ENCODE data around the gene CIROP.

CIROP gene

DNA sequence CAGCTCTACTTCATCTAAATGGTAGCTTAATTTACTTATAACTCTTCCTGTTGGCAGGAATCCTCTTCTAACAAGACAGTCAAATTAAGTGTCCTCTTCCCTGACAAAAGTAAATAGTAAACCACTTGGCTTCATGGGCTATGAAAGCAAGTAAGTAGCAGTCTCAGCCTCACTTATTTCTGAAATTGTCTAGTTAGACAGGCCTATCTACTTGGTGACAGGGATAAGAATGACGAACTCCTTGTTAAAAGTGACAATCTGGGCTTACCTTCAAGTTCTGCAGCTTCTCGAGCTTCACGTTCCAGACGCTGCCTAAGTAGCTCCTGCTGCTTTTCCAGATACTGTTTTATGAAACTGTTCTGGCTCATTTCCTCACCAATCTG is 14.5 kb downstream of the CIROP start:
- Mint-ChIP-seq H3K27ac (no peak overlapping the region), H3K27me3 (no peaks in the 10 kb centered on the region), H3K36me3 (ENCODE audit: insufficient read depth) (peaks cover 65% of the 10 kb centered on the region), H3K4me3 (no peak overlapping the region), H3K9me3 (no peaks in the 10 kb centered on the region), H3K4me1 (ENCODE audit: low read depth in 2 of 2) (peaks cover 18 to 51% of the 10 kb centered on the region in 2 donors)
- ATAC-seq (replicated peaks) (no peak), DNase-seq (no peak)

DNA sequence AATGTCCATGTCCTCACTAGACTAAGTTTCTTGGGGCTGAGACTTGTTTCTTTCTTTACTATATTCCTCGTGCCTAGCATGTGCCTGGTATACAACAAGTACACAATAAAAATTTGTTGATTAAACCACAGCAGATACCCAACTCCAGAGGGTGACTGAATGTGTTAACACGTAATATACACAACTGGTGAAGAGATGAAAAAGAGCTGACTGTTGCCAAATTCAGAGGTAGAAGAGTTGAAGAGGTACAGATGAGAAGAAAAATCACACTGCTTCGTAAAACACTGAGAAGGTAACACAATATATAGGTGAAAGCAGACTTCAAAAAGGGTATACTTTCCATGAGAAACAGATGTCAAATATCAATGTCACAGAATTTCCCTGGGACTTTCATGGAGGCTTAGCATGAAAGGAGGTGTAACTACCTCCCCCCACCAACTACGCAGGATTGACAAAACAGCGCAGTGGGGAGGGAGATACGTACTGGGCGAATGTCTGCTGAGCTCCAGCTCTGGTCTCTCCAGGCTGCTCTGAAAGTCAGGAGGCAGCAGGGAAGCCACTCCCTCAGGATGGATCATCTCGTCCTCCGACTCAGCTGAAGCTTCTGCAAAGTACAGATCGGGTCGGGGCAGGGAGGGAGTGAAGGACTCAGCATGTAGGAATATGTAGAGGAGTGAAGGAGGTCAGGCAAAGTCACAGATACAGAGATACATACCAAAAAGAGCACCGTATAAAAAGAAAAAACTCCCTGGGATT is 15.1 kb downstream of the CIROP start:
- Mint-ChIP-seq H3K4me1 (ENCODE audit: low read depth in 2 of 2) (peaks cover 18 to 54% of the 10 kb centered on the region in 2 donors), H3K4me3 (no peak overlapping the region), H3K27me3 (no peaks in the 10 kb centered on the region), H3K36me3 (ENCODE audit: insufficient read depth) (peaks cover 71% of the 10 kb centered on the region), H3K27ac (peak overlapping the region in 1 of 2 donors; percentile 39), H3K9me3 (no peaks in the 10 kb centered on the region)
- ATAC-seq (replicated peaks) (no peak), DNase-seq (no peak)

DNA sequence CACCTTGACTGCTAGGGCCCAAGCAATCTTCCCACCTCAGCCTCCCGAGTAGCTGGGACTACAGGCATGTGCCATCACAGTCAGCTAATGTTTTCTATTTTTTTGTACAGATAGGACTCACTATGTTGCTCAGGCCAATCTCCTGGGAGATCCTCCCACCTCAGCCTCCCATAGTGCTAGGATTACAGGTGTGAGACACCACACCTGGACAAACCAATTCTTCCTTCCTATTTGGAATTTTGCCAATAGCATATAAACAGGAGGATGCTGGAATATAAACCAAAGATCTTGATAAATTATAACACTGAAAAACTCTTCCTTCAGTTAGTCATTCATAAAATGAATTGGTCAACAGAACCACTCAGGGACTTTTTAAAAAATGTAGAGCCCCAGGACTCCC is 18.2 kb downstream of the CIROP start:
- Mint-ChIP-seq H3K27me3 (no peaks in the 10 kb centered on the region), H3K27ac (peak overlapping the region; percentile 12), H3K9me3 (no peaks in the 10 kb centered on the region), H3K36me3 (ENCODE audit: insufficient read depth) (peaks cover 92% of the 10 kb centered on the region), H3K4me1 (ENCODE audit: low read depth in 2 of 2) (peaks cover 6 to 35% of the 10 kb centered on the region in 2 donors), H3K4me3 (no peak overlapping the region)
- ATAC-seq (replicated peaks) (no peak), DNase-seq (no peak)

DNA sequence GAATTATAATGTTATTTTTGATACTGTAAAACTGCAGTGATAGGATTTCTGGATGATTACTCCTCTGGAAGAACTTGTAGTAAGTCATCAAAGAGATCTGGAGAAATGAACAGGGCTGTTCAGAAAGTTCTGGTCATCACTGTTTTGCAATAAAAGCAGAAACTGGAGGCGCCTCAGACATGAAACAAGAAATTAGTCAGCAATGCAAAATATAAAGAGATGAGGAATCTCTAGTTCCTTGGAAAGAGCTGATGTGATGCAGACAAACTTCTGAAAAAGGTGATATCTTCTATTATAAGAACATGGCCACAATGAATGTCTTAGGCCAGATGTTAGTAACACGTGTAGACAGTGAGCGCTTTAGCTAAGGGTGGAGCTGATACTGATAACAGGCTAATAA is 19.3 kb downstream of the CIROP start:
- Mint-ChIP-seq H3K27ac (peak overlapping the region in 1 of 2 donors; percentile 20), H3K9me3 (no peaks in the 10 kb centered on the region), H3K36me3 (ENCODE audit: insufficient read depth) (peaks cover 97% of the 10 kb centered on the region), H3K4me3 (no peak overlapping the region), H3K4me1 (ENCODE audit: low read depth in 2 of 2) (peaks cover 6 to 33% of the 10 kb centered on the region in 2 donors), H3K27me3 (no peaks in the 10 kb centered on the region)
- DNase-seq: no peak
- ATAC-seq (replicated peaks): no peak

DNA sequence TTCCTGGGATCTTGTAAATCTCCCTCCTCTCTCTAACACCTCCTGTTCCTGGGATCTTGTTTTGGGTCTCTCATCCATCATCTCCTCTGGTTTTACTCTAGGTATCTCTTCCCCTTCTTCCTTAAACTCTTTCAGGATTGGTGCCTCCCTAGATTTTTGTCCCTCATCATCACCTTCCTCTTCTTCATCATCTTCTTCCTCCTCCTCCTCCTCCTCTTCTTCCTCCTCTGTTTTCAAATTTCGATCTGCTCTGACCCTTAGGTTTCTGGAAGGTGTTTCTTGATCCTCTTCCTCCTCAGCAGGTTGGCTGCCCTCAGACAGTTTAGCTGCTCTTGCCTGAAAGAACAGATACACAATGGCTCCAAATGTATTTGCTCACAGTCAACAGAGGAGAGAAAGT is 24.3 kb downstream of the CIROP start:
- DNase-seq (no peak), ATAC-seq (replicated peaks) (no peak)
- H3K9me3 Mint-ChIP-seq: no peaks in the 10 kb centered on the region
- peak overlapping the region; percentile 36 to 69 for H3K27ac Mint-ChIP-seq
- peaks cover 3 to 12% of the 10 kb centered on the region in 2 donors for H3K4me1 Mint-ChIP-seq (ENCODE audit: low read depth in 2 of 2)
- no peak overlapping the region for H3K4me3 Mint-ChIP-seq
- H3K36me3 Mint-ChIP-seq (ENCODE audit: insufficient read depth): peaks cover 95% of the 10 kb centered on the region
- H3K27me3 Mint-ChIP-seq: no peaks in the 10 kb centered on the region

DNA sequence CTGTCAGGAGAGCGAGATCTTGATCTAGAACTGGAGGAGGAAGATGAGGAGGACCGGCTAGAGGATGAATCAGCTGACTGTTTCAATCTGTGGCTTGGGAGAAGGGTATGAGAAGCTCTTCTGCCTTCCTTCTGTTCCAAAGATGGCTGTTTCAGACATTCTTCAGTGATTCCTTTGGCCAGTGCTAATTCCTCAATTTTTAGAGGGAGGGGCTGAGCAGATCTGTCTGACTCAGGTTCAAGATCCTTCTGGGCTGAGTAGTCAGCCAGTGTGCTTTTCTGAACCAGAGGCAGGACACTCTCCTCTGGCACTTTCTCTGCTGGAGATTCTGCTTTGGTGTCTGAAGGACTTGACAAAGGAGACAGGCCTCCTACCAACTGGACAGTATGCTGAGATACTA is 25.1 kb downstream of the CIROP start:
- Mint-ChIP-seq H3K9me3 (no peaks in the 10 kb centered on the region), H3K4me1 (ENCODE audit: low read depth in 2 of 2) (peaks cover 3 to 7% of the 10 kb centered on the region in 2 donors), H3K27ac (peak overlapping the region in 1 of 2 donors; percentile 69), H3K27me3 (no peaks in the 10 kb centered on the region), H3K4me3 (no peak overlapping the region), H3K36me3 (ENCODE audit: insufficient read depth) (peaks cover 95% of the 10 kb centered on the region)
- DNase-seq: no peak
- ATAC-seq (replicated peaks): no peak

DNA sequence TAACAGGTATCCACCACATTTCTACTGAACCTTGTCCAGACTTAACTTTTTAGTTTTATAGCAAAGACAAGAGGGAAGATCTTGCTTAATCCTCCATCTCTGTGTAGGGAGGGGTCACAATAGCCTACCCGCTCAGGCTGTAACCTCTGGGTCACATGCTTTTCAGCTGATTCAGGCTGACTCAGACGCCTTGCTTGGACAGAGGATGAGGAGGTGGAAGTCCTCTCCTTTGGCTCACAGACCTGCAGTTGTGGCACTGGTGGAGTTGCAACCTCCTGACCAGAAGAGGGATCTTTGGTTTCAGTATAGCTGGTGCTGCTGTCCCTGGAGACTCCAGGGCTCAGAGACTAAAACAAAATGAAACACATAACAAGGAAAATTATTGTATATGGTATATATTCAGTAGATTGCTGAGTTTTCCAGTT is 26.1 kb downstream of the CIROP start:
- no peaks in the 10 kb centered on the region for H3K27me3 Mint-ChIP-seq

DNA sequence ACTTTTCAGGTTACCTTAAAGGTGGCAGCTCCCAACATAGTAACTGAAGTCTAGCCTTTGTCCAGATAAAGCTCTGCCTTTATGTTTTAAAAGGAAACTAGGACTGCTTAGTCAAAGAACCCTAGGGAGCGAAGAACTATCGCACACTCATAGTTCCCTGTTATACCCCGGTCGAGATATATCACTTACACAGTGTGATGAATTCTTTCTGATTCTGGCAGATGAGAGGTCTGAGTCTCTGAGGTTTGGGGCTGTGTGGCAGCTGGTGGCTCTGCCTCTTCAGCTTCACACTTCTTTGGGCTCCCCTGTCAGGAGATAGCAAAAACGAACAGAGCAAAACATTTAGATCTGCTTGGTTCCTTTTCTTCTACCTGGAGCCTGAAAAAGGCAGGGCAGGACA is 26.8 kb downstream of the CIROP start:
- no peak overlapping the region for H3K27ac Mint-ChIP-seq
- no peak overlapping the region for H3K4me3 Mint-ChIP-seq
- H3K4me1 Mint-ChIP-seq (ENCODE audit: low read depth in 2 of 2): peaks cover 3 to 4% of the 10 kb centered on the region in 2 donors
- DNase-seq (no peak), ATAC-seq (replicated peaks) (no peak)
- no peaks in the 10 kb centered on the region for H3K9me3 Mint-ChIP-seq
- no peaks in the 10 kb centered on the region for H3K27me3 Mint-ChIP-seq
- peaks cover 97% of the 10 kb centered on the region for H3K36me3 Mint-ChIP-seq (ENCODE audit: insufficient read depth)

More for the DNA sequence above, 26.1 kb downstream of the CIROP start:
- Mint-ChIP-seq H3K9me3 (no peaks in the 10 kb centered on the region), H3K4me1 (ENCODE audit: low read depth in 2 of 2) (peaks cover 3 to 4% of the 10 kb centered on the region in 2 donors), H3K36me3 (ENCODE audit: insufficient read depth) (peaks cover 96% of the 10 kb centered on the region), H3K27ac (no peak overlapping the region), H3K4me3 (no peak overlapping the region)
- DNase-seq: no peak
- ATAC-seq (replicated peaks): no peak

DNA sequence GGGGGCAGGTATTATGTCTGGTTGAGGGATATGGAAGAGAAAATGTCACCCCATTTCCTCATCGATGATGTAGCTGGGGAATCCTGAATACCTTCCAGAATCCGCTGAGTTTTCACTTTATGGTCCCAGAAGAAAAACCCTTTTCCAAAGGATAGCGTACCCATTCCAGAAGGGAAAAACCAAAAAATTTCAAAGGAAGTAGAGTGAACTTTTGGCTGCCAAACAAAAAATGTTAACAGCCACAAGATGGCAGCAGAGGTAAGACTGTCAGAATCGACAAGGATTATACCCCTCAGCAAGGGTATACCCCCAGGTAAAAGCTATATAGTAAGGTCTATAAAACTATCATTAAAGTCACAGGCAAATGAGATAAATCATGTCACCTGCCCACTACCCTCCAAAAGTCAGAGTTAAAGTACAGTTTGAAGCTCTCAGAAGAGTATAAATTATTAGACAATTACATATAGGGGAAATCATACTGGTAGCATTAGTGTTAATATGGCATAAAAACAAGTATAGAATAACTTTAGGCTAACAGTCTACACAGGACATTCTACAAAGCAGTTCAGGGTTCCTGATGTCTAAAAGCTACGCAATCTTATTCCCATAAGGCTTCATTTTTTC is 27.9 kb downstream of the CIROP start:
- peaks cover 7 to 8% of the 10 kb centered on the region in 2 donors for H3K4me1 Mint-ChIP-seq (ENCODE audit: low read depth in 2 of 2)
- ATAC-seq (replicated peaks) (peak; percentile 57), DNase-seq (peak in 2 of 3 experiments; percentile 31 to 41)
- H3K4me3 Mint-ChIP-seq: no peak overlapping the region
- no peaks in the 10 kb centered on the region for H3K9me3 Mint-ChIP-seq
- peaks cover 88% of the 10 kb centered on the region for H3K36me3 Mint-ChIP-seq (ENCODE audit: insufficient read depth)
- no peak overlapping the region for H3K27ac Mint-ChIP-seq
- H3K27me3 Mint-ChIP-seq: no peaks in the 10 kb centered on the region

DNA sequence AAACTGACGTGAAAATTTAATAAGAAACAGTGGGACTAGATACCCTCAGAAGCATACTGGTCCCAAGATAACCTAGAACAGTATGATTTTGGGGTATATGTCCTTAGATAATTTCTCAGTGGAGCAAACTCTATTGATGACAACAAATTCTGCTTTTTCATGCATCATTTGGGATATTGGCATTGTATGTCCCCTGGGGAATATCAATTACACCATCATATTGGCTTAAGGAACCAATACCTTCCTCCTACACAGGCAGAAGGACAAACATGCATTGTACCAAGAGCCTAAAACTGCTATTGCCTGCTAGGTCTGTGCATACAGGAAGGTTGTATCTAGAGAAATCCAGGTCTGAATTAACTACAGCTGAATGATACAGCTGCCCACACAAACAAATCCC is 29.9 kb downstream of the CIROP start:
- H3K36me3 Mint-ChIP-seq (ENCODE audit: insufficient read depth): peaks cover 74% of the 10 kb centered on the region

DNA sequence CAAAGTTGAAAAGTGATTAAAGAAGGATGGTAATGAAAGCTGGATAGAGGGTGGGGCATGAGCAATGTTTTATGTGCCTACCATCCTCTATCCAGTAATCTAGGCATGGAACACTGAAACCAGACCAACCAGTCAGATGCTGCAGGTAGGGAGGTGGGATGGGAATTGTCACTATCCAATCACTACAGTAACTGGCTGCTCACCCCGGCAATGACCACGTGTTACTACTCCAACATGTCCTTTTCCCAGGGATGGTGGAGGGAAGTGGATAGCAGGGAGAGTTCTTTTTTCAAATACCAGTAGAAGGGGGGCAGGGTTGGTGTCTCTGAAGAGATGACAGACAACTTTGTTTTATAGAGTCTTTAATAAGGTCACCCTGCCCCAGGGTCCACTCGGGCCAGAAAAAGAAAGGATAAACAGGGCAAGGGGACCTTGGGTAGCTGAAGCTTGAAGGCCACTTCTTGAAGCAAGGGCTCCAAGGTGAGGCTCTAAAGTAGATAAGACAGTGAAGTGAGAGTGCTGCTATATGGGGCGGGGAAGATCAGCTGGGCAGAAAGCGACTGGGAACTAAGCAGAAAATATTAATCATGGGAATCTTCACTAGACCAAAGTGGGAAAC is 32.8 kb downstream of the CIROP start:
- ATAC-seq (replicated peaks) (no peak), DNase-seq (no peak)
- Mint-ChIP-seq H3K27me3 (no peaks in the 10 kb centered on the region), H3K36me3 (ENCODE audit: insufficient read depth) (peaks cover 60% of the 10 kb centered on the region), H3K4me3 (peak overlapping the region; percentile 86 to 90), H3K4me1 (ENCODE audit: low read depth in 2 of 2) (peaks cover 25% of the 10 kb centered on the region in 2 donors), H3K9me3 (no peaks in the 10 kb centered on the region), H3K27ac (peak overlapping the region; percentile 89 to 90)

More for the DNA sequence above, 29.9 kb downstream of the CIROP start:
- DNase-seq (no peak), ATAC-seq (replicated peaks) (no peak)
- Mint-ChIP-seq H3K27me3 (no peaks in the 10 kb centered on the region), H3K4me3 (no peak overlapping the region), H3K4me1 (ENCODE audit: low read depth in 2 of 2) (peaks cover 22 to 24% of the 10 kb centered on the region in 2 donors), H3K9me3 (no peaks in the 10 kb centered on the region), H3K27ac (no peak overlapping the region)

DNA sequence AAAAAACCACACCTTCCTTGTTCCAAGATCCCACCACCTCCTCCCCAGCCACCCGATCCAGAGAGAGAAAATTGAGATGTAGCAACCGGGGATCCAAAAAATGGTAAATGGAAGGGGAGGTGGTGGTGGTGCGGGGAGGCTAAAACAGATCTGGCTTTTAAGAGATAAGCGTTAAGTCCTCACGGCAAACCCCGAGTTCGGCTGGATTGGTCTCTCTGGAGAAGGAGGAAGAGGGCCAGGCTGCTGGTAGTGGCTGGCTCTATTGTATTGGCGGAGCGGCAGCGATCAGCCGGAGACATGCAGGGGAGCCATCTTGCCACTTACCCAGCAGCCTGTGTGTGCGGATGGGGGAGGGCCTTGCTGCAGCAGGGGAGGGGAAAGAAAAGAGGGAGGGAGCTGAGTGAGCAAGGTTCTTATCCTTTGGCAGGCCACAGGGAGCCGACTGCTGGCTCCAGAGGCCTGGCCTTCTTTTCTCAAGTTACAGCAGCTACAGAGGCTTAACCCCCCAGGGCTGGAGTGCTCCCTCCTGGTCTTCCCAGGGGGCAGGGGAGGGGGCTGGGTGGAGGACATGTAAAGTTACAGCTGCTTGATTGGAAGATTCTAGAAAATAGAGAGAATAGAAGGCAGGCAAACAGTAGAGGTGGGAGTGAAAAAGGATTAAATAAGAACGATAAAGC is 33.4 kb downstream of the CIROP start:
- H3K9me3 Mint-ChIP-seq: no peaks in the 10 kb centered on the region
- H3K27ac Mint-ChIP-seq: peak overlapping the region; percentile 89 to 90
- peak overlapping the region; percentile 86 to 90 for H3K4me3 Mint-ChIP-seq
- peak; percentile 91 for ATAC-seq (replicated peaks)
- H3K4me1 Mint-ChIP-seq (ENCODE audit: low read depth in 2 of 2): peaks cover 25% of the 10 kb centered on the region in 2 donors
- no peaks in the 10 kb centered on the region for H3K27me3 Mint-ChIP-seq
- DNase-seq: peak; percentile 64
- peaks cover 60% of the 10 kb centered on the region for H3K36me3 Mint-ChIP-seq (ENCODE audit: insufficient read depth)

Measured in effector memory CD8-positive, alpha-beta T cell (primary cell).